NCI-H2029 (cell line): ENCODE measurements around the gene PPP2R3B.
"Not testable (repeated sequence)": the region's sequence is repeated elsewhere in the genome, so short reads cannot be mapped to it uniquely, and the experiment has no call there.

Experiments used
- DNase-seq: peaks from one replicate; lab custom pipeline; 2025; lab: John Stamatoyannopoulos, UW

Gene PPP2R3B

DNA sequence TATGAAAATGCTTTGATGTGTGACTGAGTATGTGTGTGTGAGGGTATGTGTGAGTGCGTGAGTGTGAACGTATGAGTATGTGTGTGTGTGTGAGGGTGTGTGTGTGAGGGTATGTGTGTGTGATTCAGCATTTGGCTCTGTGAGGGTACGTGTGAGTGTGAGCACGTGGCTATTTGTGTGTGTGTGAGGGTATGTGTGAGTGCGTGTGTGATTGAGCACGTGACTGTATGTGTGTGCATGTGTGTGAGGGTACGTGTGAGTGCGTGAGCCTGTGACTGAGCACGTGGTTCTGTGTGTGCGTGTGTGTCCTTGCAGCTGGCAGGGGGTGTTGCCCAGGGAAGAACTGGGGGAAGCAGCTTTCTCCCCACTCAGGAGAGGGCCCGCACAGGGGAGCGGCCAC lies 16.1 kb upstream of the PPP2R3B start:
- no peak for DNase-seq

- no peak for DNase-seq
Observed at GRCh38 chrX:400258-400657, 13.6 kb upstream of the PPP2R3B start.

DNA sequence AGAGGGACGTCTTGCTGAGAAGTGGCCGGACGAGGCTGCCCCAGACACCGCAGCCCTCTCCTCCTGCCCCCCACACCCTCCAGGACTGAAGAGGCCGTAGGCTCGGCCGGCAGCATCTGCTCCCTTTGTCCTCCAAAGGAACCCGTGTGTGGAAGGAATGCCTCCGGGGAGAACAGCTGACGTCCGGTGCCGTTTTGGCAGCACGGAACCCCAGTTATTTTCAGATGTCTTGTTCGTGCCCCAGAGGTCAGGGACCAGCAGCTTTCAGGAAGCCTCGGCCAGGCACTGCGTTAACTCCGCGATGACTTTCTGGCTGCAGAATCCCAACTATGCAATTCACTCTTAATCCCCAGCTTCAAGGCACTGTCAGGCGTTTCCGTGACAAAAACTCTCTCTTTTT lies 10.9 kb upstream of the PPP2R3B start:
- no peak for DNase-seq

DNA sequence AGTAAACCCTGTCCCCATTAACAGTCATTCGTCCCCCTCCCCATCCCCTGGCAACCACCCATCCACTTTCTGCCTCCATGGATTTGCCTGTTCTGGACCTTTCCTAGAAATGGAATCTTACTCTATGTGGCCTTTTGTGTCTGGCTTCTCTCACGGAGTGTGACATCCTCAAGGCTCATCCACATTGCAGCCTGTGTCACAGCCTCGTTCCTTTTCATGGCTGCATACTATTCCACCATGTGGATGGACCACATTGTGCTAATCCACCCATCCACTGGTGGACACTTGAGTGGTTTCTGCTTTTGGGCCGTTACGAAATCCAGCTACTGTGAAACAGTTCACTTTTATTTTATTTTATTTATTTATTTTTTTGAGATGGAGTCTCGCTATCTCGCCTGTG lies 8.1 kb upstream of the PPP2R3B start:
- DNase-seq, result no peak

GRCh38 chrX:392575-392846 lies 5.8 kb upstream of the PPP2R3B start:
- DNase-seq, result no peak

GRCh38 chrX:391717-392574 lies 5.2 kb upstream of the PPP2R3B start:
- no peak for DNase-seq

- DNase-seq, result no peak
Observed at GRCh38 chrX:390459-390858, 3.8 kb upstream of the PPP2R3B start.

- DNase-seq, result no peak
Observed at GRCh38 chrX:389021-389441, 2.3 kb upstream of the PPP2R3B start.

DNA sequence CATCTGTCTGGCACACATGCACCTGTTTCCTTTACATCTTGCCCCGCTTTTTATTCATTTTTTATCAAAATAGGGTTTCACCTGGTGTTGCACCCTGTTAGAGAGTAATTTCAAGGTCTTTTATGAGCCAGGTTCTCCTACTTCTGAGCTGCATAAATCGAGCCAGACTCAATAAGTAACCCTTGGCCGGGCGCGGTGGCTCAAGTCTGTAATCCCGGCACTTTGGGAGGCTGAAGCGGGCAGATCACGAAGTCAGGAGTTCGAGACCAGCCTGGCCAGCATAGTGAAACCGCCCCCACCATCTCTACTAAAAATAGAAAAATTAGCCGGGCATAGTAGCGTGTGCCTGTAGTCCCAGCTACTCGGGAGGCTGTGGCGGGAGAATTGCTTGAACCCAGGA lies 1.0 kb upstream of the PPP2R3B start:
- DNase-seq, result no peak

GRCh38 chrX:386239-386767 lies 404 bp downstream of the PPP2R3B start:
- no peak for DNase-seq

GRCh38 chrX:385736-386135 lies 971 bp downstream of the PPP2R3B start:
- not testable (repeated sequence) for DNase-seq

- no peak for DNase-seq
Observed at GRCh38 chrX:384861-385260, 1.8 kb downstream of the PPP2R3B start.

DNA sequence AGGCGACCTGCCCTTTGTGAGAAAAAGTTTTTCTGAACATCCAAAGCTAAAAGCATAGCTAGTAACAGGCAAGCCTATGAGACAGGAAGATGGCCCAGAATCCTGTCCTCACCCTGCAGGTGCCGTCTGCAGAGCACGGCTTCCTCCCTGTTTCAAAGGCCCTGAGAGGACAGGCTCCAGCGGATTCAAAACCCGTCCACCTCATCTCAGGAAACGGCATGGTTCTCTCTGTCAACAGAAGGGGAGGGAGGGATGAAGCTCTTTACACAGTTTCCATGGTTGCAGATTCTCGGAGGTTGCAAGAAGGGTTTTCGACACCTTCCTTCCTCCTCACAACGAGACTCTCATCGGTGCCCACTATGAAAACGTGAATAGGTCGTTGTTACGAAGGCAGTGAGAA lies 8.3 kb downstream of the PPP2R3B start:
- DNase-seq, result no peak

GRCh38 chrX:376206-376605 lies 10.5 kb downstream of the PPP2R3B start:
- DNase-seq, result not testable (repeated sequence)

DNA sequence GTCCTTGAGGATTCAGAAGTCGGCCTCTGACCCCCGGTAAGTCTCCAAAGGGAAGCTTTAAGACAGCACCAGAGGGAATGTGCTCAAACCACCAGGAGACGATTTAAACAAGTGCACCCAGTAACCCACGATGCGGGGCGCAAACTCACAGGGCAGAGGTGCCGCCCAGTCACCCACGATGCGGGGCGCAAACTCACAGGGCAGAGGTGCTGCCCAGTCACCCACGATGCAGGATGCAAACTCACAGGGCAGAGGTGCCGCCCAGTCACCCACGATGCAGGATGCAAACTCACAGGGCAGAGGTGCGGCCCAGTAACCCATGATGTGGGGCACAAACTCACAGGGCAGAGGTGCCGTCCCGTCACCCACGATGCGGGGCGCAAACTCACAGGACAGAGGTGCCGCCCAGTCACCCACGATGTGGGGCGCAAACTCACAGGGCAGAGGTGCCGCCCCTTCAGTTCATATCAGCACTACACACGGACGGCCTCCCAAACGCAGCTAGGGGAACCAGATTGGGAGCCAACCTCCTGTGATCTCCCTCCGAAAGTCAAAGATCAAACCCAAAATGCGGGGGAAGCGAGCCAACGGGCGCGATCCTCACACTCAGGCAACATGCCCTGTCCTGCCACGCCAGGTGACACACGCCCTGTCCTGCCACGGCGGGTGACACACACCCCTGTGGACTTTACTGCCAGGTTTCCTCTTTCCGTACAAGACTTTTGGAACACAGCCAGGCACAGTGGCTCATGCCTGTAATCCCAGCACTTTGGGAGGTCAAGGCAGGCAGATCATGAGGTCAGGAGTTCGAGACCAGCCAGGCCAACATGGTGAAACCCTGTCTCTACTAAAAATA lies 11.3 kb downstream of the PPP2R3B start:
- no peak for DNase-seq

GRCh38 chrX:374596-374995 lies 12.1 kb downstream of the PPP2R3B start:
- no peak for DNase-seq

- no peak for DNase-seq
Observed at GRCh38 chrX:373641-374471, 12.9 kb downstream of the PPP2R3B start.

DNA sequence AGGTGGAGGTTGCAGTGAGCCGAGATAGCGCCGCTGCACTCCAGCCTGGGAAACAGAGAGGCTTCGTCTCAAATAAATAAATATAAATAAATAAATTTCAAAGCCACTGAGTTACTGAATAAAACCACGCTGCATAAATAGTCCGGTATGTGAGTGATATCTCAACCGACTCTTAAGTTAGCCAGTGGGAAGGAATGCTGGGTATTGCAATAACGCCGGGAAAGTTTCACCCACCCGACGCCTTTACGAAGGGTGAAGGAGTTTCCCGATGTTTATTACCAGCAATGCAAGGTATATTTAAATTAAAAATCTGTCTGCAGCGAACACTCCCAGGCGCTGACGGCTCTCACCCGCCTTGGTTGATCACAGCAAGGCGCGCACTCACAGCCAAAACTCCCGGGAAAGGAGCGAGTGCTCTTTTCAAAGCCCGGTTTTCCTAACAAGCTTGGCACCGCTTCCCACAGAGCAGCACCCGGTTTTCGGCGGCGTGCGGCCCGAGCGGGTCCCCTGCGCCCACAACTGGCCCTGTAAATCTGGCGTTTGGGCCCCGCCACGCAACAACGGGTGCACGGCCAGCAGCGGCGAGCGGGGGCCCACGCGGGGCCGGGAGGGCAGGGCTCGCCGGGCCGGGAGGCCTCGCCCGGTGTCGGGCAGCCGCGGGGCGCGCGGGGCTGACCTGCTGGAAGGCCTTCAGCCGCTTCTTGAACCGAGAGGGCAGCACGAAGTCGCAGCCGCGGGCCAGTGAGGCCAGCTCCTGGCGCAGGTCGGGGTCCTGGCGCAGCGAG lies 13.7 kb downstream of the PPP2R3B start:
- no peak for DNase-seq

GRCh38 chrX:371907-372306 lies 14.8 kb downstream of the PPP2R3B start:
- no peak for DNase-seq

DNA sequence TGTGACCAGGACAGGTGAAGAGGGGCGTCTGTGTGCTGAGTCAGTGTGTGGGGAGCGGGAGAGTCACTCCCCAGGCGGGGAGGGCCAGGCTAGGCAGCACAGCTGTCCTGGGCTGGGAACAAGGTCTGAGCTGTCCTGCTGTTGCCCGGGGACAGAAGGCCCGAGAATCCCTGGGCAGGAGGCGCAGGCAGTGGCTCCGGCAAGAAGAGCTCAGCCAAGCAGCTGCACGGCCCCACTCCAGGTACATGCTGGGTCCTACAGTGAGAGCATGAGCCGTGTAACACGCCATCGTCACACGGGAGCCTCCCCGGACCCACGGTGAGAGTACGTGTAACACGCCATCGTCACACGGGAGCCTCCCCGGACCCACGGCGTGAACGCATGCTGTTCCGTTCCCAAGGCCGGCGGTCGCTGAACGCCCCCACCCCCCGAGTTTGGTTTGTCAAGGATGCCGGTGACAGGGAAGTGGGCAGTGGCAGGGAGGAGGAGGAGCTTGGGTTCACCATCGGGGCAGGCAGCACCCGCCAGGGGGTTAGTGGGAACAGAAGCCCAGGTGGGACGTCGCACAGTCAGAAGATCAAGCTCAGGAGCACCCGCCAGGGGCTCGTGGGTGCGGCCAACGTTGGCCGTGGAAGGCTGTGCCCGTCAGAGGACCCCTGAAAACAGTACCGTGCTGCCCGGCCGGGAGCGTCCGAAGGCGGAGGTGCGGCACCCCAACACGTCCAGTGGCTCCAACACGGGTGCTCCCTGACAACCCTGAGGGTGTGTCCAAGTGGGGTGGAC lies 15.6 kb downstream of the PPP2R3B start:
- no peak for DNase-seq
